VCaP (cell line): ENCODE results near the gene CEP135.

Experiments
- H3K27ac ChIP-seq: fragments of 450-650 bp; 2 replicates; pipeline ENCODE4 v1.5.1; 2017
- TF ChIP-seq, protein P1 (sequence below): fragments of 450-650 bp; conservative IDR thresholded peaks from 2 replicates; pipeline ENCODE4 v1.5.1; 2017; ENCODE audit warnings: mild to moderate bottlenecking, moderate library complexity

CEP135 gene

DNA sequence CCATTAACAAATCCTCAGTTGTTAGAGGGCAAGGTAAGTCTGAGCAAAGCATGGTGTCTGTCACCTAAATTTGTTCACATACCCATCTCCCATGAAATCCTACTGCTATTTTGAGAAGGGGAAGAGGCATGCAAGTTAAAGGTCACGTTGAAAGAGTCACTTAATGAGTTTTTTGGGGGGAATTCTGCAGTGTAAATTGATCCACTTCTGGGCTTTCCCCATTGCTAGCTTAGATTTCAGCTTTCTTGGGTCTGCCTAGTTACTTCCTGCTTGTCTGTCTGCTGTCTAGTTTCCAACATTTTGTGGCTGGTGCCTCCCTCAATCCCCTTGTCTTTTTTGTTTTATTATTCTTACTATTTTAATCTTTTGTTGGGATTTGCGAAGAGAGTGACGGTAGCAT, 32.0 kb downstream of the CEP135 start:
- no peak overlapping the region for H3K27ac ChIP-seq
- TF ChIP-seq, protein P1, sequence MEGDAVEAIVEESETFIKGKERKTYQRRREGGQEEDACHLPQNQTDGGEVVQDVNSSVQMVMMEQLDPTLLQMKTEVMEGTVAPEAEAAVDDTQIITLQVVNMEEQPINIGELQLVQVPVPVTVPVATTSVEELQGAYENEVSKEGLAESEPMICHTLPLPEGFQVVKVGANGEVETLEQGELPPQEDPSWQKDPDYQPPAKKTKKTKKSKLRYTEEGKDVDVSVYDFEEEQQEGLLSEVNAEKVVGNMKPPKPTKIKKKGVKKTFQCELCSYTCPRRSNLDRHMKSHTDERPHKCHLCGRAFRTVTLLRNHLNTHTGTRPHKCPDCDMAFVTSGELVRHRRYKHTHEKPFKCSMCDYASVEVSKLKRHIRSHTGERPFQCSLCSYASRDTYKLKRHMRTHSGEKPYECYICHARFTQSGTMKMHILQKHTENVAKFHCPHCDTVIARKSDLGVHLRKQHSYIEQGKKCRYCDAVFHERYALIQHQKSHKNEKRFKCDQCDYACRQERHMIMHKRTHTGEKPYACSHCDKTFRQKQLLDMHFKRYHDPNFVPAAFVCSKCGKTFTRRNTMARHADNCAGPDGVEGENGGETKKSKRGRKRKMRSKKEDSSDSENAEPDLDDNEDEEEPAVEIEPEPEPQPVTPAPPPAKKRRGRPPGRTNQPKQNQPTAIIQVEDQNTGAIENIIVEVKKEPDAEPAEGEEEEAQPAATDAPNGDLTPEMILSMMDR: no peak

DNA sequence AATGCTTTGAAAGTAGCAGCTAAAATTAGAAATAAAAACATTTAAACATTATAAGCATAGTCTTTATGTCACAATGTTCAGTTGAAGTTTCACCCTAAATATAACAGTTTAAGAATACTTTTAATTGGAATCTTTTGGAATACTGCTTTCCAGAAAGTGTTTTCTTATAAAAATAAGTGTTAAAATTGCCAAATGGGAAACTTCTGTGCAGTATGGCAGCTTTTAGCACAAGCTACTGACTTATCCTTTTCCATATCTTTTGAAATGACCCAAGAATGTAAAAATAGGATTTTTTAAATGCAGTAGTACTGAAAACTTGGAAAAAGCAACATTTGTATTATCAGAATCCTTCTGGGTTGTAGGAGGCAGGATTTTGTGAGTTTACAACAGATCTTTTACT, 34.2 kb downstream of the CEP135 start:
- TF ChIP-seq, protein P1: no peak

DNA sequence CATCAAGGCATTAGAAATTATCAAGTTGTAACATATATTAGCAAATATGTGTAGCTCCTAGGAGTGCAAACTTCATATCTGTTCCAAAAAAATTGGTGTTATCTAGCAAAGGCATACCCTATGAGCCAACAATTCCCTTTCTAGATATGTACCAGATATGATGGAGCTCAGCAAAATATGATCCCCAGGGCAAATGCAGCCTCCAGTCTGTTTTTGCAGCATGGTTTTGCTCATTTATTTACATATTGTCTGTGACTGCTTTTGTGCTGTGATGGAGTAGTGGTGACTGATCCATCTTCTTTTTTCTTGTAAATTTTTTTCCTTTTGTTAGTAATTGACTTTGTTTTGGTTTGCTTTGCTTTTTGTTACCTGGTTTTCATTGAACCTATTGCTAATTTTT, 41.0 kb downstream of the CEP135 start:
- no peak overlapping the region for H3K27ac ChIP-seq
- TF ChIP-seq, protein P1: no peak

More for the DNA sequence above, 34.2 kb downstream of the CEP135 start:
- no peak overlapping the region for H3K27ac ChIP-seq

DNA sequence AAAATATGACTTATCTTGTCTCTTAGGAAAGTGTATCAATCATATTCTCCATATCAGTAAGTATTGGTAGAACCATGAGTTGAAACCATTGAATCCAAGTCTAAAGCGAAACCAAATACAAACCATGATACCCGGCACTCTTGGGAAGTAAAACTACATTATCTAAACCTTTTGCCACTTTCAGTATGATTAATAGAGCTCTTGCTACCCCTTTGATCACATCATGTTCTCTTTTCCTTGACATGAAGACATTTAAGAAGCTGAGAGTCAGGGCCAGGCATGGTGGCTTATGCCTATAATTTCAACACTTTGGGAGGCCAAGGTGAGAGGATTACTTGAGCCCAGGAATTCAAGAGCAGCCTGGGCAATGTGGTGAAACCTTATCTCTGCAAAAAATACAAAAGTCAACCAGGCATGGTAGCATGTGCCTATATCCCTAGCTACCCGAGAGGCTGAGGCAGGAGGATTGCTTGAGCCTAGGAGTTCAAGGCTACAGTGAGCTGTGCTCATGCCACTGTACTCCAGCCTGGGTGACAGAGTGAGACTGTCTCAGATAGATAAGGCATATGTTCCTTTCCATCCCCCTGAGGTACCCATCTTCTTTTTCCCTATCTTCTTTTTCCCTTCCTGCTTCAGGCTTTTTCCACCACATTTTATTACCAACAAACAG, 45.4 kb downstream of the CEP135 start:
- TF ChIP-seq, protein P1: no peak
- no peak overlapping the region for H3K27ac ChIP-seq

DNA sequence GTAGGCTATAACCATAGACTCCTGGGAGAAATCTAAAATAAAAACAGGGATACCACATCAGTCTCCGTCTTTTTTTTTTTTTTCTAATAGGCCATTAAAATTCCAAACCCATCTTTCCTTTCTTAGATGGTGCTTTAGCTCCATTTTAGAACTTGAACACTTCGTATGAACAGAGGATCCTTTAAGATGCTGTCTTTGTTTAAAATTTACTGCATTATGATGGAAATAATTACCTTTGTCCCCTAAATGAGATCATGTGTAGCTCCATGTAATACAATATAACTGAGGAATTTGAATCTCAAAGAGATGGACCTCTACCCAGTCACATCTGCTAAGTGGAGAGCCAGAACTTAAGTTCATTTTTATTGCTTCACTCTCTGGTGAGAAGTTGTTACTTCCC, 47.9 kb downstream of the CEP135 start:
- TF ChIP-seq, protein P1: no peak

DNA sequence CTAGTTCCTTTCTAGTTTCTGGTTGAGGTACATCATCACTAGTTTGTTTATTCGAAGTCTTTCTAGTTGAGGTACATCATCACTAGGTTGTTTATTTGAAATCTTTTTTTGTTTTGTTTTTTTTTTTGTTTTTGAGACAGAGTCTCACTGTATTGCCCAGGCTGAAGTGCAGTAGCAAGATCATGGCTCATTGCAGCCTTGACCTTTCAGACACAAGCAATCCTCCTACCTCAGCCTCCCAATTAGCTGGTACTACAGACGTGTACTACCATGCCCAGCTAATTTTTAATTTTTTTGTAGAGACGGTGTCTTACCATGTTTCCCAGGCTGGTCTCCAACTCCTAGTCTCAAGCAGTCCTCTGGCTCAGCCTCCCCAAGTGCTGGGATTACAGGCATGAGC, 54.9 kb downstream of the CEP135 start:
- TF ChIP-seq, protein P1: no peak
- no peak overlapping the region for H3K27ac ChIP-seq

More for the DNA sequence above, 47.9 kb downstream of the CEP135 start:
- H3K27ac ChIP-seq: no peak overlapping the region

DNA sequence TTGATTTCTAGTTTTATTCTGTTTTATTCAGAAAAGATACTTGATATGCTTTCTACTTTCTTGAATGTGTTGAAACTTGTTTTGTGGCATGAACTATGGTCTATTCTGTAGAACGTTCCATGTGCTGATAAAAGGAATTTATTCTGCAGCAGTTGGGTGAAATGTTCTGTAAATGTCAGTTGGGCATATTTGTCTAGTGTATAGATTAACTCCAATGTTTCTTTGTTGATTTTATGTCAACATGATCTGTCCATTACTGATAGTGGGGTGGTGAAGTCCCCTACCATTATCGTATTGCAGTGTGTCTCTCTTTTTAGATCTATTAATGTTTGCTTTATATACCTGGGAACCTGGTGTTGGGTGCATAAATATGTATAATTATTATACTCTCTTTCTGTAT, 55.5 kb downstream of the CEP135 start:
- TF ChIP-seq, protein P1: no peak
- no peak overlapping the region for H3K27ac ChIP-seq
